GM21786 (cell line): ENCODE data around the gene OST4.

Experiments used
- ATAC-seq: cut with Tn5 transposase; IDR thresholded peaks from one replicate; pipeline ENCODE4 v1.9.1; 2021; ENCODE audit not compliant: unreplicated experiment

Gene OST4

DNA sequence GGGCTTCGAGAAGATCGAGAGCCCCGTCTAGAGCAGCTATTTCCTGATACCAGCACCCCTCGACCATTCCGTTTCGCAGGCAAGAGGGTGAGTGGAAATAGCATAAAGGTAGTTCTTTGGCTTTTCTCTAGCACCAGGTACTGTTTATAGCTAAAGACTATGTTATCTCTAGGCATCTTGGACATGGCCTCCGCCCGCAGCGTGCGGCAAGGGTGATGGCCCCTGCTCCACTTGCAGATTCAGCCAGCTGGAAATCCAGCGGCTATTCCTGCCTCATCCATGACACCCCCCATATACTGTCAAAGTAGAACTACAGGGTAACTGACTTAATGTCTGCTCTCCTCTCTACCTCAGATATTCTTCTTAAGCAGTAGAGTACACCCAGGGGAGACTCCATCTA lies 16.7 kb downstream of the OST4 start:
- ATAC-seq: no peak

GRCh38 chr2:27053776-27054175 lies 17.7 kb downstream of the OST4 start:
- ATAC-seq: no peak

GRCh38 chr2:27053321-27053720 lies 18.1 kb downstream of the OST4 start:
- no peak for ATAC-seq

GRCh38 chr2:27051902-27052645 lies 19.4 kb downstream of the OST4 start:
- ATAC-seq: no peak

DNA sequence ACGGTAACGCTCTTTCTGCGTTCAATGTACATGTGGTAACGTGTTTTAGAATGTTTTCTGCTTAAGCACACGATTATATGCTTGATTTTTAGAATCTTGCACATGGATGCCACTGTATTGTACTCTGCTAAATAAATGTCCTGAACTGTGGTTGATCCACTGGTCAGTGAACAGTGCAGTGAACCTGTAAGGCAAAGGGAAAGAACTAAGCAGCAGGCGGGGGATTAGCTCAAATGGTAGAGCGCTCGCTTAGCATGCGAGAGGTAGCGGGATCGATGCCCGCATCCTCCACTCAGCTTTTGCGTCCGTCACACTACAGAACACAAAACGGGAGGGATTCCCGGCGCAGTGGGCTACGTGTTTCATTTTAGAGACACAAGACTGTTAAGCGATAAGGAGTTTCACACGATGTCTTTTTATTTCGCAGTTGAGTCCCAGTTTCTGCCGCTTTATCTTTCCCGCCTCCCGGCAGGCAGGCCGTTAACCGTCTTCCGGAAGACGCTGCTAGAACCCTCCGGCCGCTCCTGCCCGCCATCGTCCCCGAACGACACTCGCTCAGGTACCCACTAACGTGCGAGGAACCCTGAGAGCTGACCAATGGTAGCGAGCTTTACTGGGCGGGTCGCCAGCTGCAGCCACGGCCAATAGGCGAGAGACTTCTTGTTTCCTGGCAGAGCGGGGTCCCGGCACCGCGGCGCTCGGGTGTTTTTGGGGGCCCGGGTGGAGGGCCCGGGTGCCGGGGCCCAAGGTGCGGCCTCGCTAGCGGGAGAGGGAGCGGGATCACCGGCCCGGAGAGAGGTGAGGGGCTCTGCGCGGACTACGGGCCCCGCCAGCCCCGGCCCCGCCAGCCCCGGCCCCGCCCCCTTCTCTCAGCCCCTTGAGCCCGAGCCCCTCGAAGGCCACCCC lies 20.2 kb downstream of the OST4 start, which contains the start of gene AGBL5:
TSS of gene AGBL5 (plus strand) at position 673 of the 906 bp plus-strand sequence. CDS start 1,291 bp downstream, outside the sequence.
- ATAC-seq: peak; percentile 67

GRCh38 chr2:27050281-27050995 lies 21.0 kb downstream of the OST4 start:
- ATAC-seq: peak; percentile 36

GRCh38 chr2:27049422-27050280 lies 21.8 kb downstream of the OST4 start:
- peak; percentile 18 for ATAC-seq

GRCh38 chr2:27042985-27043634 lies 28.3 kb downstream of the OST4 start:
- ATAC-seq: no peak

DNA sequence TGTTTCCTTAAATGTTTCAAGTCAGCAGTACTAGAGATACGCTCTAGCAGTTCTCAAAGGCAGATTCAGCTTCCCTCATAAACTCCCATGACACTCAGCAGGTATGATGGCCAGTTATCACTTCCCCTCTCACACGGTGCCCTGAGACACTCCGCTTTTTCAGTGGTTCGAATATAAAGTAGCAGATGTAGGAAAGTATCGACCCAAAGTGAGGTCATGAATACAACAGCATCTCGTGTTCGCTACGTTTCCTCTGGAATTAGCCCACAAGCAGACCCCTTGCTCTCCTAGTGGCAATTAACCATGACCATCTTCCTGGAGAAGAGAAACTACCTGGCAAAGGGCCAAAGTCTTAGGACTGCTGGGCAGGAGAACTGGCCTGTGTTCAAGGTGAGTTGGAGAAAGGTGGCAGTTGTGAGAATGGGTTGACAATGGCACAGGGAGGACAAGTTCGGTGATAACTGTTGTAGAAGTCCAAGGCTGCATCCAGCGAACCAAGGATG lies 29.2 kb downstream of the OST4 start:
- peak; percentile 86 for ATAC-seq

DNA sequence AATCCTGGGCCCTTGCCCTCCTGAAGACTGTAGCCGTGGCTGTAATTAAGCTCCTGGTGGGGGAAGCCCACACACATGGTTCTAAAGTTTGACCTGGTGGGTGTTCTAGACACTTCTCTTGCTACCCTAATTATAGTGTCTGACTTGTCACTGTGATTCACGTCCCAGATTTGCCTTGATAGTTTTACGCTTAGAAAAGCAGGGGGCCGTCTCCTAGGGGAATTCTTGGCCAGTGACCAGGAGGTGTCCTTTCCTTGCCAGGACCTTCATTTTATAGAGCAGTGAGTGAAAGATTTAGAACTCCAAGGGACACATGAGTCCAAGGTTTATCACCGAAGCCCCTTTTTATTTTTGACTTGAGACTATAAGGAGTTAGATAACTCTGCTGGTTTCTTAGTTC lies 29.7 kb downstream of the OST4 start:
- peak; percentile 27 for ATAC-seq

DNA sequence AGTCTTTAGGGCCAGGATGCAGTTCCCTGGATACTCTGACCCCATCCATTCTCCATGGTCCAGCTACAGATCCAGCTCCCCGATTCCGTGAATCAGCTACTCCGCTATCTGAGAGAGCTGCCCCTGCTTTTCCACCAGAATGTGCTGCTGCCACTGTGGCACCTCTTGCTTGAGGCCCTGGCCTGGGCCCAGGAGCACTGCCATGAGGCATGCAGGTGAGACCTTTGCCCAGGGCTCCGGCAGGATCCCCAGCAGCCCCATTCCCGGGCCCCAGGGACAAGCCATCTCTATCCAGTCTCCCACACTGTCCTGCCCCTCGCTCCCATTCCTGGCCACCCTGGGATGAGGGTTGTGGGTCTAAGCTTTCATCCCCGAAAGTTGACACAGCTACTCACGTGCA lies 31.2 kb downstream of the OST4 start:
- ATAC-seq: no peak

- ATAC-seq: no peak
Measured at GRCh38 chr2:27039871-27040270, 31.6 kb downstream of the OST4 start.

- no peak for ATAC-seq
Measured at GRCh38 chr2:27039426-27039825, 32.0 kb downstream of the OST4 start.

DNA sequence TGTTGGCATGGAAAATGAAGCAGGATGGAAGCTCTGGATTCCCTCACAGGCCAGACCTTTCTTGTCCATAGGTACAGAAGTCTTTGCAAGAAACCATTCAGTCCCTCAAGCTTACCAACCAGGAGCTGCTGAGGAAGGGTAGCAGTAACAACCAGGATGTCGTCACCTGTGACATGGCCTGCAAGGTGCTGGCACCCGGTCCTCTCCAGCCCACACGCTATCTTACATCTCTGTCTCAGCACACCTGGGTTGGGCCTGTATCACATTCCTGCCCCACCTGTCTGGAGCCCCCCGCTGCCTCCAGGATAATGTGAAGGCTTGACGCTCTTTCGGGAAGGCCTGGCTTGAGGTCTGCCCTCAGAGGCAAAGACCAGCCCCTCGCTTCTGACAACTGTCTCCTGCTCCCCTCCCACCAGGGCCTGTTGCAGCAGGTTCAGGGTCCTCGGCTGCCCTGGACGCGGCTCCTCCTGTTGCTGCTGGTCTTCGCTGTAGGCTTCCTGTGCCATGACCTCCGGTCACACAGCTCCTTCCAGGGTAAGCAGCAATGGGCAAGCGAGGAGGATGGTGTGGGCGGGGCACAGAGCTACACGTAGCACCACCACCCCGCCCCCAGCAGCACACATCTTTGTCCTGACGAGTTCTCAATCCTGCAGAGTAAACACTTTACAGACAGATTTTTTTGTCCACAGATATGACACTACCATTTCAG lies 32.7 kb downstream of the OST4 start:
- no peak for ATAC-seq

DNA sequence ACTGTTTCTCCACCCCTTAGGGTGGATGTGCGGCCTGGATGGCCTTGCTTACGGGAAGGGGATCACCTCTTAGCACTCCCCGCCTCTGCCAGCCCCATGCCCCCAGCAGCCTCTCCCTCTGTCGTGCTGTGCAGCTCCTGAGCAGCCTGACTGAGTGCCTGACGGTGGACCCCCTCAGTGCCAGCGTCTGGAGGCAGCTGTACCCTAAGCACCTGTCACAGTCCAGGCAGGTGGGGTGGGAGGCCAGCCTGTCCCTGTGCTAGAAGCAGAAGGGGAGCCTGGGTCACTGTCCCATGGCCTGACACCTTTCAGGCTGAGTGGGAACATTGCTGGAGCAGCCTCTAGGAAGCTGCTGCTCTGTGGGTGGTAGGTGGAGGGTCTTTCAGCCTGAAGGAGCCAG lies 33.4 kb downstream of the OST4 start:
- ATAC-seq: no peak

DNA sequence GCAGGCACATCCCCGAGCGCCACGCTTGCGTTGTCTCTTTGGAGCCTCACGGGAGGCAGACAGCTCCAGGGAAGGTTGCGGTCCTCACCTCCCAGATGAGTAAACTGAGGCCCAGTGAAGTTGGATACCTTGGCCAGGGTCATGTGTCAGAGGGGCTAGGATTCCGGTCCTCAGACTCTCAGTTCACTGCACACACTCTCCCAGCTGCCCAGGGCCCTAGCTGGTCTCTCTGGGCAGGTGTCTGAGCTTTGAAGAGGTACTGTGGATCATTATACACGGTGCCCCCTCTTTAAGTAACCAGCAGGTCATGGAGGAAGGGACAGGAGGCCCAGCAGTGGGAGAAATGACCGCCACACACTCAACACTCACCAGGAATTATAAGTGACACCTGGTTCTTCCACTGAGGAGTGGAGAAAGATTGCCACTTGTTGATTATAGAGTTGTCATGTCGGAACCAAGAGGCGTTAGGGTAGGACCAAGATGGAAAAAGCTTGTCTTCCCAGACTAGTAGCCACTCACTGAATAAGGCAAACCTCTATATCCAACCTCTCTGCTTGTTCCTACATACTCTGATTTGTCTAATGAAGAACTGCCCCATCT lies 38.1 kb downstream of the OST4 start:
- no peak for ATAC-seq

DNA sequence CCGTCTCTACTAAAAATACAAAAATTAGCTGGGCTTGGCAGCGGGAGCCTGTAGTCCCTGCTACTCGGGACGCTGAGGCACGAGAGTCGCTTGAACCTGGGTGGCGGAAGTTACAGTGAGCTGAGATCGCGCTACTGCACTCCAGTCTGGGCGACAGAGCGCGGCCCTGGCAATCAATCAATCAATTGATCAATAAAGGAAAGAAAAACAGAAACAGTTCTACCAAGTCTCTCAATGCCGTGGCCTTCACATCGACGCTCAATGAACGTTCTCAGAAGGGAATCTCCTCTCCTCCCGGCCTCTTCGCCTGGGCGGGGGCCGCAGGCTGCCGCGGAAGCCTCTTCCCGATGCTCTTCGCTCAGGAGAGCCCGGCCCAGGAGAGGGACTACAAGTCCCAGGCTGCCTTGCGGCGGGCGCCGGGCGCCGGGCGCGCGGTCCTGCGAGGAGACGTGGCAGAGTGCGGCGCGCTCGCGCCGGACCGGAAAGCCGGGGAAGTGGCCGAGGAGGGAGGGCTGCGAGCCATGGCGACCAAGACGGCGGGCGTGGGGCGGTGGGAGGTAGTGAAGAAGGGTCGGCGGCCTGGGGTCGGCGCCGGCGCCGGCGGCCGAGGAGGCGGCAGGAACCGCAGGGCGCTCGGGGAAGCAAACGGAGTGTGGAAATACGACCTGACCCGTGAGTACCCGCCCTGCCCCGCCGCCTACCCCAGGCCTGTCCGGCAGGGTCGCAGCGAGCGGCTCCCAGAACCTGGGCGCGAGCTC lies 38.8 kb downstream of the OST4 start, which contains the start of gene TMEM214:
TSS of gene TMEM214 (plus strand) at position 471 of the 758 bp plus-strand sequence. CDS start at position 522, 51 bp downstream.
- ATAC-seq: peak; percentile 93

DNA sequence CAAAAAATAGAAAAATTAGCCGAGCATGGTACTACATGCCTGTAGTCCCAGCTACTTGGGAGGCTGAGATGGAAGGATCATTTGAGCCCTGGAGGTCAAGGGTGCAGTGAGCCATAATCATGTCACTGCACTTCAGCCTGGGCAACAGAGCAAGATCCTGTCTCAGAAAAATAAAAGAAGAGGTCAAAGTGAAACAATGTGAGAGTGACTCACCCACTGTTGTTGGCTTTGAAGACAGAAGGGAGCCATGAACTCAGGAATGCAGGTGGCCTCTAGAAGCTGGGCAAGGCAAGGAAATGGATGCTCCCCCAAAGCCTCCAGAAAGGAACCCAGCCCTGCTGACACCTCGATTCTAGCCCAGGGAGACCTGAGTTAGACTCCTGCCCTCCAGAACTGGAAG lies 42.4 kb downstream of the OST4 start:
- ATAC-seq: no peak
